Neural progenitor cell (in vitro differentiated cells): ENCODE measurements around the gene UACA. TPM values are rescaled to one million over a fixed set of nuclear protein-coding genes. Genes with fewer than 3 reads are reported as not detected.

Source experiments
- DNase-seq: peaks from one replicate; pipeline ENCODE4 v3.0.0-alpha.2; 2016; ENCODE audit warnings: low spot score
- H2AFZ ChIP-seq: fragments of 200-600 bp; sonication (generic); replicated peaks from 2 replicates; pipeline ENCODE4 v1.6.1; 2016; ENCODE audit warnings: antibody characterized with exemption
- H3F3A ChIP-seq: fragments of 200-600 bp; sonication (generic); 2 replicates; pipeline ENCODE4 v1.6.1; 2016; ENCODE audit warnings: antibody characterized with exemption, low read depth
- H3K27ac ChIP-seq: fragments of 200-600 bp; sonication (generic); 2 replicates; pipeline ENCODE4 v1.5.1; 2016; ENCODE audit warnings: mild to moderate bottlenecking
- H3K27me3 ChIP-seq: fragments of 200-600 bp; sonication (generic); 2 replicates; pipeline ENCODE4 v1.6.1; 2016; ENCODE audit warnings: mild to moderate bottlenecking, moderate library complexity
- H3K36me3 ChIP-seq: fragments of 200-600 bp; sonication (generic); 2 replicates; pipeline ENCODE4 v1.5.1; 2016
- H3K4me1 ChIP-seq: fragments of 200-600 bp; sonication (generic); 2 replicates; pipeline ENCODE4 v1.6.1; 2016; ENCODE audit warnings: mixed run types
- H3K4me2 ChIP-seq: fragments of 200-600 bp; sonication (generic); 2 replicates; pipeline ENCODE4 v1.6.1; 2016
- H3K4me3 ChIP-seq: fragments of 200-600 bp; sonication (generic); 2 replicates; pipeline ENCODE4 v1.5.1; 2016
- H3K79me2 ChIP-seq: fragments of 200-600 bp; sonication (generic); 2 replicates; pipeline ENCODE4 v1.6.1; 2016; ENCODE audit warnings: low read depth
- H3K9ac ChIP-seq: fragments of 200-600 bp; sonication (generic); 2 replicates; pipeline ENCODE4 v1.6.1; 2016
- H3K9me3 ChIP-seq: fragments of 200-600 bp; sonication (generic); 2 replicates; pipeline ENCODE4 v1.5.1; 2016; ENCODE audit warnings: low read depth
- H4K20me1 ChIP-seq: fragments of 200-600 bp; sonication (generic); 2 replicates; pipeline ENCODE4 v1.6.1; 2016; ENCODE audit warnings: low read depth
- H3K27ac Mint-ChIP-seq: 3 replicates; pipeline ENCODE4 v1.8.0; 2021; ENCODE audit warnings: mixed read lengths
- H3K27me3 Mint-ChIP-seq: 2 replicates; pipeline ENCODE4 v1.8.0; 2022; ENCODE audit warnings: low read depth, mild to moderate bottlenecking, inconsistent platforms, moderate library complexity, mixed read lengths; ENCODE audit not compliant: insufficient read depth
- H3K36me3 Mint-ChIP-seq: 3 replicates; pipeline ENCODE4 v1.8.0; 2021; ENCODE audit warnings: mixed read lengths
- H3K4me1 Mint-ChIP-seq: 3 replicates; pipeline ENCODE4 v1.8.0; 2021; ENCODE audit warnings: mixed read lengths
- H3K4me3 Mint-ChIP-seq: 3 replicates; pipeline ENCODE4 v1.8.0; 2021; ENCODE audit warnings: mild to moderate bottlenecking, moderate library complexity, mixed read lengths
- H3K9me3 Mint-ChIP-seq: 3 replicates; pipeline ENCODE4 v1.8.0; 2020; ENCODE audit warnings: mixed read lengths
- CTCF ChIP-seq: fragments of 200-600 bp; sonication (generic); IDR thresholded peaks from 2 replicates; pipeline ENCODE4 v1.5.1; 2017; ENCODE audit warnings: antibody characterized with exemption, mild to moderate bottlenecking
- EZH2 ChIP-seq: fragments of 200-600 bp; sonication (generic); IDR thresholded peaks from 2 replicates; pipeline ENCODE4 v1.6.1; 2017; ENCODE audit warnings: antibody characterized with exemption, mild to moderate bottlenecking, moderate library complexity
- EZH2phosphoT487 ChIP-seq: fragments of 200-600 bp; sonication (generic); IDR thresholded peaks from 2 replicates; pipeline ENCODE4 v1.6.1; 2017; ENCODE audit warnings: antibody characterized with exemption
- total RNA-seq: library from RNA; depleted of rRNA; stranded (reverse); fragments of >200 nt; gene quantifications from 2 replicates; pipeline ENCODE4 v1.2.3, GENCODE V29; 2015; ENCODE audit warnings: low replicate concordance

Gene UACA
- total RNA-seq, 1 donor from 2014 or later = 70.0 TPM

GRCh38 chr15:70699890-70700289 lies 63.5 kb downstream of the UACA start:
- Histone ChIP-seq H3K27me3 (no peaks in the 10 kb centered on the region), H3K27ac (no peak overlapping the region), H3K9ac (no peak overlapping the region), H3K9me3 (no peaks in the 10 kb centered on the region), H4K20me1 (no peaks in the 10 kb centered on the region), H3F3A (peaks cover 17% of the 10 kb centered on the region), H3K4me2 (no peak overlapping the region), H3K79me2 (peaks cover 8% of the 10 kb centered on the region), H2AFZ (no peak overlapping the region), H3K4me3 (no peak overlapping the region), H3K4me1 (peaks cover 64% of the 10 kb centered on the region), H3K36me3 (no peaks in the 10 kb centered on the region)
- peaks cover 49% of the 10 kb centered on the region for H3K4me1 Mint-ChIP-seq
- H3K27me3 Mint-ChIP-seq = no peaks in the 10 kb centered on the region
- H3K36me3 Mint-ChIP-seq = peaks cover 2% of the 10 kb centered on the region
- no peak overlapping the region for H3K4me3 Mint-ChIP-seq
- no peaks in the 10 kb centered on the region for H3K9me3 Mint-ChIP-seq
- TF ChIP-seq EZH2 = no peak
- TF ChIP-seq EZH2phosphoT487 = no peak
- TF ChIP-seq CTCF = no peak
- no peak overlapping the region for H3K27ac Mint-ChIP-seq
- DNase-seq = no peak

- peak overlapping the region; percentile 33 for H3K27ac ChIP-seq
- no peaks in the 10 kb centered on the region for H3K9me3 ChIP-seq
- Mint-ChIP-seq H3K27ac (no peak overlapping the region), H3K27me3 (no peaks in the 10 kb centered on the region), H3K4me1 (peaks cover 47% of the 10 kb centered on the region), H3K9me3 (no peaks in the 10 kb centered on the region), H3K36me3 (peaks cover 2% of the 10 kb centered on the region), H3K4me3 (no peak overlapping the region)
- no peaks in the 10 kb centered on the region for H4K20me1 ChIP-seq
- no peak overlapping the region for H3K4me2 ChIP-seq
- peaks cover 69% of the 10 kb centered on the region for H3K4me1 ChIP-seq
- H3K27me3 ChIP-seq = no peaks in the 10 kb centered on the region
- no peak overlapping the region for H3K4me3 ChIP-seq
- no peaks in the 10 kb centered on the region for H3K36me3 ChIP-seq
- H3K79me2 ChIP-seq = peaks cover 8% of the 10 kb centered on the region
- no peak overlapping the region for H3K9ac ChIP-seq
- H3F3A ChIP-seq = peaks cover 17% of the 10 kb centered on the region
- H2AFZ ChIP-seq = no peak overlapping the region
- no peak for TF ChIP-seq EZH2phosphoT487
- TF ChIP-seq CTCF = no peak
- no peak for TF ChIP-seq EZH2
- DNase-seq = no peak
Observed at GRCh38 chr15:70698836-70699390, 64.4 kb downstream of the UACA start.

- no peaks in the 10 kb centered on the region for H3K9me3 Mint-ChIP-seq
- Histone ChIP-seq H3K4me2 (no peak overlapping the region), H3K36me3 (no peaks in the 10 kb centered on the region), H3K4me1 (peaks cover 69% of the 10 kb centered on the region), H4K20me1 (no peaks in the 10 kb centered on the region), H3K27me3 (no peaks in the 10 kb centered on the region), H3K9me3 (no peaks in the 10 kb centered on the region), H3K27ac (no peak overlapping the region), H3K79me2 (peaks cover 8% of the 10 kb centered on the region), H3F3A (peaks cover 17% of the 10 kb centered on the region), H2AFZ (no peak overlapping the region), H3K9ac (no peak overlapping the region), H3K4me3 (no peak overlapping the region)
- no peak for DNase-seq
- H3K4me3 Mint-ChIP-seq = no peak overlapping the region
- H3K27me3 Mint-ChIP-seq = no peaks in the 10 kb centered on the region
- H3K27ac Mint-ChIP-seq = no peak overlapping the region
- peaks cover 2% of the 10 kb centered on the region for H3K36me3 Mint-ChIP-seq
- H3K4me1 Mint-ChIP-seq = peaks cover 42% of the 10 kb centered on the region
- TF ChIP-seq CTCF (no peak), EZH2phosphoT487 (no peak), EZH2 (no peak)
Observed at GRCh38 chr15:70698426-70698825, 64.9 kb downstream of the UACA start.
